GM18861 (cell line): ENCODE measurements around the gene PTPRQ.

Source experiments
- ATAC-seq: cut with Tn5 transposase; IDR thresholded peaks from one replicate; pipeline ENCODE4 v1.9.1; 2021; ENCODE audit not compliant: unreplicated experiment

Gene PTPRQ

GRCh38 chr12:80698256-80698655, 254.2 kb downstream of the PTPRQ start:
- no peak for ATAC-seq

- ATAC-seq: no peak
Observed at GRCh38 chr12:80698847-80699542, 255.0 kb downstream of the PTPRQ start.

- no peak for ATAC-seq
Observed at GRCh38 chr12:80700327-80700726, 256.3 kb downstream of the PTPRQ start.

GRCh38 chr12:80701388-80701787, 257.4 kb downstream of the PTPRQ start:
- no peak for ATAC-seq

GRCh38 chr12:80702889-80703805, 259.1 kb downstream of the PTPRQ start:
- ATAC-seq: no peak

GRCh38 chr12:80704420-80704819, 260.4 kb downstream of the PTPRQ start:
- ATAC-seq: no peak

- no peak for ATAC-seq
Observed at GRCh38 chr12:80707126-80707829, 263.2 kb downstream of the PTPRQ start, which contains the start of gene MYF6. TSS of gene MYF6 (plus strand) at chr12:80707634. CDS start at chr12:80707720, 86 bp downstream.

GRCh38 chr12:80707830-80708258, 263.8 kb downstream of the PTPRQ start:
- no peak for ATAC-seq

GRCh38 chr12:80708259-80708974, 264.4 kb downstream of the PTPRQ start:
- no peak for ATAC-seq

- no peak for ATAC-seq
Observed at GRCh38 chr12:80708975-80709328, 264.9 kb downstream of the PTPRQ start.

- peak; percentile 65 for ATAC-seq
Observed at GRCh38 chr12:80709811-80710726, 266.0 kb downstream of the PTPRQ start.

- ATAC-seq: no peak
Observed at GRCh38 chr12:80710727-80711449, 266.9 kb downstream of the PTPRQ start.

- ATAC-seq: no peak
Observed at GRCh38 chr12:80711866-80712265, 267.8 kb downstream of the PTPRQ start.

GRCh38 chr12:80712866-80713265, 268.8 kb downstream of the PTPRQ start:
- no peak for ATAC-seq

GRCh38 chr12:80713419-80713818, 269.4 kb downstream of the PTPRQ start:
- no peak for ATAC-seq

GRCh38 chr12:80714055-80714454, 270.0 kb downstream of the PTPRQ start:
- ATAC-seq: no peak

GRCh38 chr12:80714846-80715245, 270.8 kb downstream of the PTPRQ start:
- ATAC-seq: no peak

- no peak for ATAC-seq
Observed at GRCh38 chr12:80715713-80716249, 271.7 kb downstream of the PTPRQ start.
